H1 (cell line): ENCODE results near the gene PAGE4. TPM values are rescaled to one million over a fixed set of nuclear protein-coding genes. Genes with fewer than 3 reads are reported as not detected.

ENCODE experiments used
- CTCF ChIA-PET: fragments of 300-600 bp; sonication (Branson Sonifier 250); formaldehyde crosslinking; loops from one replicate; lab custom pipeline; 2021; ENCODE audit not compliant: partially characterized antibody; lab: Charles Lee
- POLR2A ChIA-PET: fragments of 300-600 bp; sonication (Branson Sonifier 250); formaldehyde crosslinking; loops from one replicate; lab custom pipeline; 2021; ENCODE audit warnings: inconsistent platforms; ENCODE audit not compliant: partially characterized antibody; lab: Charles Lee
- DNase-seq, 2 experiments: peaks; one replicate each; pipeline versions ENCODE4 v3.0.0 to v3.0.0-alpha.2; 2010 to 2022; ENCODE audit warnings: low spot score in 2 of 2, low read depth in 1 of 2, mixed read lengths in 1 of 2
- FAIRE-seq: peaks from 2 replicates; lab custom pipeline; 2011; peaks lifted over from hg19 to GRCh38; lab: Jason Lieb, UNC
- H2AFZ ChIP-seq: 2 replicates; pipeline ENCODE4 v1.8.1; 2012; ENCODE audit warnings: low read length, inconsistent platforms
- H2AK5ac ChIP-seq: 2 replicates; pipeline ENCODE4 v1.6.1; 2013; ENCODE audit warnings: low read depth, low read length
- H2BK120ac ChIP-seq: replicated peaks from 2 replicates; pipeline ENCODE3; 2013; ENCODE audit warnings: low read depth, low read length, inconsistent platforms
- H2BK12ac ChIP-seq: 2 replicates; pipeline ENCODE4 v1.6.1; 2013; ENCODE audit warnings: low read depth, low read length
- H2BK15ac ChIP-seq: 2 replicates; pipeline ENCODE4 v1.6.1; 2013; ENCODE audit warnings: low read length
- H2BK20ac ChIP-seq: 2 replicates; pipeline ENCODE4 v1.6.1; 2013; ENCODE audit warnings: low read length
- H2BK5ac ChIP-seq: 2 replicates; pipeline ENCODE4 v1.6.1; 2013; ENCODE audit warnings: low read depth, low read length
- H3K14ac ChIP-seq: 2 replicates; pipeline ENCODE4 v1.6.1; 2013; ENCODE audit warnings: inconsistent platforms; ENCODE audit not compliant: insufficient read length
- H3K18ac ChIP-seq: 2 replicates; pipeline ENCODE4 v1.6.1; 2013; ENCODE audit warnings: low read length; ENCODE audit errors: extremely low read depth
- H3K23ac ChIP-seq: 2 replicates; pipeline ENCODE4 v1.6.1; 2013; ENCODE audit warnings: inconsistent platforms; ENCODE audit not compliant: insufficient read length
- H3K23me2 ChIP-seq: 2 replicates; pipeline ENCODE4 v1.6.1; 2013; ENCODE audit warnings: low read depth, low read length
- H3K27ac ChIP-seq: 2 replicates; pipeline ENCODE4 v1.6.1; 2011; ENCODE audit warnings: low read depth, low read length, inconsistent platforms
- H3K27me3 ChIP-seq, 4 experiments: replicated peaks in 1 of 4; 1 replicate in 1 of 4; 2 replicates in 3 of 4; pipeline versions ENCODE4 v1.6.1 to v1.8.1; 2011 to 2013; ENCODE audit warnings: low read length in 3 of 4, mild to moderate bottlenecking in 3 of 4, inconsistent platforms in 2 of 4, mixed read lengths in 2 of 4, moderate library complexity in 1 of 4; ENCODE audit not compliant: control insufficient read depth in 3 of 4, insufficient read depth in 3 of 4; ENCODE audit errors: extremely low read depth in 1 of 4
- H3K36me3 ChIP-seq, 4 experiments: 2 replicates each; pipeline versions ENCODE4 v1.6.1 to v1.8.1; 2011 to 2013; ENCODE audit warnings: mild to moderate bottlenecking in 4 of 4, low read length in 3 of 4, moderate library complexity in 2 of 4, control low read depth in 1 of 4, inconsistent platforms in 1 of 4; ENCODE audit not compliant: insufficient read depth in 4 of 4, control insufficient read depth in 2 of 4
- H3K4ac ChIP-seq: replicated peaks from 2 replicates; pipeline ENCODE3; 2013; ENCODE audit warnings: low read length, low read depth, mixed read lengths, inconsistent platforms; ENCODE audit not compliant: insufficient read length
- H3K4me1 ChIP-seq, 4 experiments: replicated peaks in 1 of 4; 1 replicate in 1 of 4; 2 replicates in 3 of 4; pipeline versions ENCODE4 v1.6.1 to v1.8.1; 2011 to 2013; ENCODE audit warnings: low read length in 3 of 4, inconsistent platforms in 2 of 4, mixed read lengths in 1 of 4; ENCODE audit not compliant: insufficient read depth in 4 of 4, control insufficient read depth in 3 of 4
- H3K4me2 ChIP-seq, 2 experiments: 2 replicates each; pipeline versions ENCODE4 v1.6.1 to v1.8.1; 2011 to 2013; ENCODE audit warnings: low read depth in 2 of 2, low read length in 2 of 2, control low read depth in 1 of 2, inconsistent platforms in 1 of 2, mild to moderate bottlenecking in 1 of 2; ENCODE audit not compliant: insufficient read depth in 1 of 2
- H3K4me3 ChIP-seq, 4 experiments: fragments of 200-600, 300-600 bp in 1 of 4; sonication (generic), shearing (Covaris generic), sonication (Bioruptor Twin) in 1 of 4; 2 replicates each; pipeline versions ENCODE4 v1.5.1 to v1.8.1; 2011 to 2016; ENCODE audit warnings: low read length in 4 of 4, low read depth in 3 of 4, control low read depth in 2 of 4, inconsistent platforms in 2 of 4, mild to moderate bottlenecking in 2 of 4, mixed read lengths in 1 of 4, moderate library complexity in 1 of 4; ENCODE audit not compliant: insufficient read depth in 2 of 4; ENCODE audit errors: extremely low read depth in 1 of 4
- H3K56ac ChIP-seq: replicated peaks from 2 replicates; pipeline ENCODE3; 2013; ENCODE audit warnings: low read depth, mild to moderate bottlenecking, mixed read lengths, low read length, inconsistent platforms; ENCODE audit not compliant: insufficient read length
- H3K79me1 ChIP-seq: 2 replicates; pipeline ENCODE4 v1.6.1; 2013; ENCODE audit warnings: low read depth, low read length, control low read depth
- H3K79me2 ChIP-seq, 2 experiments: 2 replicates each; pipeline versions ENCODE4 v1.6.1 to v1.8.1; 2012 to 2013; ENCODE audit warnings: low read length in 2 of 2, mild to moderate bottlenecking in 2 of 2, inconsistent platforms in 1 of 2; ENCODE audit not compliant: insufficient read depth in 2 of 2, control insufficient read depth in 1 of 2
- H3K9ac ChIP-seq, 4 experiments: replicated peaks in 1 of 4; 1 replicate in 1 of 4; 2 replicates in 3 of 4; pipeline versions ENCODE4 v1.6.1 to v1.8.1; 2011 to 2013; ENCODE audit warnings: low read depth in 3 of 4, low read length in 3 of 4, control low read depth in 2 of 4, mild to moderate bottlenecking in 2 of 4, moderate library complexity in 2 of 4, inconsistent platforms in 1 of 4; ENCODE audit errors: extremely low read depth in 1 of 4
- H3K9me3 ChIP-seq, 2 experiments: 2 replicates each; pipeline versions ENCODE4 v1.6.1 to v1.8.1; 2012 to 2013; ENCODE audit warnings: mild to moderate bottlenecking in 2 of 2, moderate library complexity in 2 of 2, control low read depth in 1 of 2, inconsistent platforms in 1 of 2, low read depth in 1 of 2, low read length in 1 of 2, mixed read lengths in 1 of 2; ENCODE audit not compliant: insufficient read depth in 2 of 2
- H4K20me1 ChIP-seq, 2 experiments: replicated peaks in 1 of 2; 2 replicates each; pipeline versions ENCODE3 to v1.8.1; 2011 to 2013; ENCODE audit warnings: inconsistent platforms in 2 of 2, low read length in 2 of 2, mild to moderate bottlenecking in 1 of 2; ENCODE audit not compliant: insufficient read depth in 2 of 2, control insufficient read depth in 1 of 2
- H4K5ac ChIP-seq: 2 replicates; pipeline ENCODE4 v1.6.1; 2013; ENCODE audit warnings: low read length, low read depth, mixed read lengths, inconsistent platforms; ENCODE audit not compliant: insufficient read length
- H4K8ac ChIP-seq: 2 replicates; pipeline ENCODE4 v1.8.0; 2013; ENCODE audit warnings: mild to moderate bottlenecking, moderate library complexity, low read length, inconsistent platforms; ENCODE audit not compliant: insufficient read depth; ENCODE audit errors: extremely low read depth
- H4K91ac ChIP-seq: replicated peaks from 2 replicates; pipeline ENCODE3; 2013; ENCODE audit warnings: low read length, mixed read lengths, inconsistent platforms; ENCODE audit not compliant: insufficient read length
- ASH2L ChIP-seq: fragments of 200-600, 300-600 bp; sonication (generic); IDR thresholded peaks from one replicate; pipeline ENCODE4 v1.7.1; 2017; ENCODE audit warnings: low read length
- ATF3 ChIP-seq: IDR thresholded peaks from 2 replicates; pipeline ENCODE4 v1.6.1; 2011; ENCODE audit warnings: low read depth, mild to moderate bottlenecking, low read length; ENCODE audit not compliant: insufficient read depth
- BRCA1 ChIP-seq: IDR thresholded peaks from 2 replicates; pipeline ENCODE4 v1.6.1; 2012; ENCODE audit warnings: low read depth, low read length, improper control_type of control experiment
- E2F6 ChIP-seq: IDR thresholded peaks from 2 replicates; pipeline ENCODE4 v1.6.1; 2012; ENCODE audit warnings: inconsistent platforms
- EGR1 ChIP-seq: IDR thresholded peaks from 2 replicates; pipeline ENCODE4 v1.6.1; 2011; ENCODE audit warnings: low read depth, low read length, borderline replicate concordance
- EP300 ChIP-seq, 2 experiments: IDR thresholded peaks; 1 replicate in 1 of 2; 2 replicates in 1 of 2; pipeline ENCODE4 v1.6.1; 2011 to 2012; ENCODE audit warnings: low read depth in 2 of 2, low read length in 2 of 2, mild to moderate bottlenecking in 2 of 2, borderline replicate concordance in 1 of 2, inconsistent platforms in 1 of 2, moderate library complexity in 1 of 2
- GTF2F1 ChIP-seq: IDR thresholded peaks from 2 replicates; pipeline ENCODE4 v1.6.1; 2012; ENCODE audit warnings: low read depth, low read length, improper control_type of control experiment, borderline replicate concordance
- KDM4A ChIP-seq: IDR thresholded peaks from one replicate; pipeline ENCODE4 v1.7.1; 2012; ENCODE audit warnings: low read depth, mild to moderate bottlenecking, moderate library complexity, low read length, inconsistent platforms; ENCODE audit not compliant: severe bottlenecking
- MAX ChIP-seq: IDR thresholded peaks from 2 replicates; pipeline ENCODE4 v1.6.1; 2012; ENCODE audit warnings: inconsistent platforms
- NRF1 ChIP-seq: IDR thresholded peaks from 2 replicates; pipeline ENCODE4 v1.6.1; 2011; ENCODE audit warnings: mild to moderate bottlenecking, low read depth, low read length, improper control_type of control experiment
- SP4 ChIP-seq: IDR thresholded peaks from 2 replicates; pipeline ENCODE4 v1.6.1; 2012; ENCODE audit warnings: low read length, inconsistent platforms
- WGBS, 2 experiments: shearing (Covaris generic) in 1 of 2; methylation state at CpG; one replicate each; pipeline versions ENCODE4 v1.1.6 to v1.1.7; 2013 to 2015; ENCODE audit warnings: low lambda C conversion rate in 2 of 2, mixed read lengths in 2 of 2, inconsistent platforms in 1 of 2, low coverage in 1 of 2, missing lambda C conversion rate in 1 of 2; ENCODE audit not compliant: insufficient replicate concordance in 2 of 2, insufficient coverage in 1 of 2, insufficient read length in 1 of 2; ENCODE audit errors: extremely low coverage in 1 of 2, missing lambda C conversion rate in 1 of 2; 5-methylcytosine and 5-hydroxymethylcytosine counted together
- polyA plus RNA-seq, 7 experiments: library from polyadenylated mRNA; depleted of rRNA in 3 of 7; stranded (reverse) in 5 of 7; unstranded in 2 of 7; fragments of >200 nt in 5 of 7; fragments of 200-250 nt in 2 of 7; gene quantifications; 1 replicate in 5 of 7; 2 replicates in 1 of 7; 4 replicates in 1 of 7; pipeline versions ENCODE4 v1.2.1 to v1.2.3, GENCODE V29; 2011 to 2013; ENCODE audit warnings: missing spikeins in 2 of 7, mixed read lengths in 2 of 7
- total RNA-seq: library from RNA; stranded (reverse); fragmentation: NEBNext Ultra II Directional; extraction: Animal tissue kit (Norgen Biotek cat#: 25700); gene quantifications from 2 replicates; pipeline ENCODE4 v1.2.1, GENCODE V29; 2021

PAGE4 gene
- total and polyA plus RNA-seq, 2 of the 8 experiments (the other 6 are each of a cell fraction or from before 2014, with no cell fraction given): 0.53 TPM; not detected in 1

DNA sequence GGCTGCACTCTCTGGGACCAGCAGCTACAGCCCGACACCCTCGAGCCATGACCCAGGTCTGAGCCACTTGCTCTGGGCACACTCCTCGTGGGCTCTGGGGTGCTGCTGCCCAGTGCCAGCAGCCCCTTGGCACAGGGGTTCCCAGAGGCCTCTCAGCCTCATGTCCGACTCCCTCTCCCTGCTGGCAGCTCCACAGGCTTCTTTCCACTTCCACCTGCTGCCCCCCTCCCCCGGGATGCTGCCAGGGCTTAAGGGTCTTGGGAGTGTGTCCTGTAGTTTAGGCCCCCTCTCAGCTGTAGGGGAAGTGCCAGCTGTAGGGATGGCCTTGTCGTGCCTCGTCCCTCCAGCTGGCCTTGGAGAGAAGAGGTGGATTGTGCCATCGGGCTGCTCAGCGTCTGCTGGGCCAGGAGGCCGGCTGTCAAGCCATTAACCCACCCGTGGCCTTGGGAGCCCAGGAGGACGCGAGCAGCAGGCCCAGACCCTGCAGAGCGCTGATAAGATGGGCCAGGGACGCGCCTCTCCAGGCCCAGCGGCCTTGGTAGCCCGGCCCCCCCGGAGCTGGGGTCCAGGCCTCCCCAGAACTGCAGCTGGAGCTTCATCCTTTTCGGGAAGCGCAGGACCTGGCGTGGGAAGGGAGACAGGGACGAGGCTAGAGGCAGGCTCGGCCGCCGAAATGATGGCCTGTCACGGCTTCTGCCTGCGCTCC, 49.2 kb downstream of the PAGE4 start:
- Histone ChIP-seq H2BK15ac (no peak overlapping the region), H3K9ac (no peak overlapping the region), H2BK120ac (no peak overlapping the region), H3K18ac (no peak overlapping the region; the same call in 1 of the 2 replicates), H4K5ac (no peak overlapping the region), H2BK20ac (no peak overlapping the region), H2BK12ac (no peak overlapping the region), H3K79me1 (no peaks in the 10 kb centered on the region), H3K4ac (no peak overlapping the region), H3K14ac (no peak overlapping the region), H3K23me2 (peaks cover 3% of the 10 kb centered on the region; the same call in 1 of the 2 replicates), H2BK5ac (no peak overlapping the region), H4K8ac (peak overlapping the region; percentile 5; the same call in 1 of the 2 replicates), H3K79me2 (0 out of 4 replicates have a peak, but pooled peaks cover 0 to 2% of the 10 kb centered on the region in 2 experiments), H3K4me3 (peak overlapping the region; percentile 43 to 82 (median 60)), H2AK5ac (no peak overlapping the region), H3K23ac (no peak overlapping the region), H4K20me1 (no peaks in the 10 kb centered on the region), H3K27me3 (no peaks in the 10 kb centered on the region; a peak in 3 of 7 replicates), H3K9me3 (no peaks in the 10 kb centered on the region), H4K91ac (no peak overlapping the region), H3K56ac (no peak overlapping the region), H3K27ac (no peak overlapping the region), H3K4me1 (peaks cover 0 to 5% (median 3%) of the 10 kb centered on the region in 4 experiments; a peak in 3 of 7 replicates), H2AFZ (no peak overlapping the region), H3K36me3 (no peaks in the 10 kb centered on the region), H3K4me2 (peak overlapping the region; percentile 68 to 88)
- WGBS, 2 experiments: 21% methylated on average over 11 of the region's 28 CpGs; no CpG with 5 or more reads in 1 of the 2 experiments
- FAIRE-seq (no peak), DNase-seq (no peak)
- CTCF ChIA-PET: interaction anchor here (0.5 to 3.5 kb wide), 9 partner anchors 10 to 330 kb away, joined by 3 to 31 read pairs (median 4); partner anchors contain the start of gene CLCN5
- POLR2A ChIA-PET: no interaction called here
- TF ChIP-seq EGR1 (no peak), E2F6 (no peak), EP300 (IDR thresholded peaks at IDR 0.05; ENCODE audit: borderline replicate concordance in 1 of 2, low read depth in 2 of 2, low read length in 2 of 2) (no peak), ATF3 (no peak), BRCA1 (no peak), MAX (no peak), NRF1 (no peak), ASH2L (no peak), GTF2F1 (no peak), SP4 (no peak), KDM4A (no peak)
